NCI-H748 (cell line): Measurements from ENCODE around the gene RGCC.

Experiments
- DNase-seq: peaks from one replicate; lab custom pipeline; 2025; ENCODE audit not compliant: unreplicated experiment; lab: John Stamatoyannopoulos, UW

The RGCC gene

GRCh38 chr13:41453620-41454019 lies 3.7 kb upstream of the RGCC start:
- DNase-seq: no peak

- no peak for DNase-seq
Observed at GRCh38 chr13:41454170-41454569, 3.2 kb upstream of the RGCC start.

- DNase-seq: peak; percentile 29
Observed at GRCh38 chr13:41455725-41456419, 1.5 kb upstream of the RGCC start.

- DNase-seq: peak; percentile 43
Observed at GRCh38 chr13:41457589-41458186, 338 bp downstream of the RGCC start.

GRCh38 chr13:41458187-41458760 lies 924 bp downstream of the RGCC start:
- DNase-seq: peak; percentile 63

- peak; percentile 42 for DNase-seq
Observed at GRCh38 chr13:41458761-41459431, 1.5 kb downstream of the RGCC start.

- no peak for DNase-seq
Observed at GRCh38 chr13:41459432-41460073, 2.2 kb downstream of the RGCC start.

- DNase-seq: no peak
Observed at GRCh38 chr13:41460074-41460465, 2.7 kb downstream of the RGCC start.

- DNase-seq: no peak
Observed at GRCh38 chr13:41460930-41461329, 3.6 kb downstream of the RGCC start.

GRCh38 chr13:41461527-41462139 lies 4.3 kb downstream of the RGCC start:
- DNase-seq: no peak

- DNase-seq: no peak
Observed at GRCh38 chr13:41462427-41462826, 5.1 kb downstream of the RGCC start.

- DNase-seq: no peak
Observed at GRCh38 chr13:41463838-41464602, 6.7 kb downstream of the RGCC start.

- no peak for DNase-seq
Observed at GRCh38 chr13:41465241-41465847, 8.0 kb downstream of the RGCC start.

GRCh38 chr13:41465898-41466320 lies 8.6 kb downstream of the RGCC start:
- DNase-seq: no peak

- peak; percentile 11 for DNase-seq
Observed at GRCh38 chr13:41467425-41467945, 10.1 kb downstream of the RGCC start.

- DNase-seq: no peak
Observed at GRCh38 chr13:41468631-41469030, 11.3 kb downstream of the RGCC start.

- DNase-seq: no peak
Observed at GRCh38 chr13:41470196-41470595, 12.8 kb downstream of the RGCC start.

GRCh38 chr13:41471785-41472184 lies 14.4 kb downstream of the RGCC start:
- DNase-seq: no peak

GRCh38 chr13:41487222-41487621 lies 29.9 kb downstream of the RGCC start:
- no peak for DNase-seq

- no peak for DNase-seq
Observed at GRCh38 chr13:41488124-41488523, 30.8 kb downstream of the RGCC start.
